Left colon (tissue), 2 donors: ENCODE measurements around the gene PTPRS. TPM values are rescaled to one million over a fixed set of nuclear protein-coding genes. Genes with fewer than 3 reads are reported as not detected.

Experiments used
- ATAC-seq: fragments of 200-7000 bp; cut with Tn5 transposase; one replicate; pipeline ENCODE4 v1.9.1; 2020; ENCODE audit warnings: mild to moderate bottlenecking, moderate library complexity
- DNase-seq, 2 donors: peaks; one replicate each; pipeline ENCODE4 v3.0.0-alpha.2; 2020
- intact Hi-C, 2 donors: fragments of 100-400 bp; cut with DNase I in 1 of 2; cut with micrococcal nuclease in 1 of 2; formaldehyde crosslinking; loops; one replicate each; pipeline versions ENCODE4 v1.11.2 to v1.14.0; 2022; cut with DNase I, micrococcal nuclease
- total RNA-seq, 2 donors: library from RNA; stranded (reverse); fragmentation: NEBNext Ultra II Directional; extraction: Animal tissue kit (Norgen Biotek cat#: 25700); gene quantifications; one replicate each; pipeline ENCODE4 v1.2.1, GENCODE V29; 2021
- donor health status: DM: no; HTN: no; CAD: no.
- donor health status: DM: yes; HTN: yes; CAD: no.

The PTPRS gene
- total RNA-seq, 2 donors from 2014 or later, result 11.8 to 27.6 TPM

DNA sequence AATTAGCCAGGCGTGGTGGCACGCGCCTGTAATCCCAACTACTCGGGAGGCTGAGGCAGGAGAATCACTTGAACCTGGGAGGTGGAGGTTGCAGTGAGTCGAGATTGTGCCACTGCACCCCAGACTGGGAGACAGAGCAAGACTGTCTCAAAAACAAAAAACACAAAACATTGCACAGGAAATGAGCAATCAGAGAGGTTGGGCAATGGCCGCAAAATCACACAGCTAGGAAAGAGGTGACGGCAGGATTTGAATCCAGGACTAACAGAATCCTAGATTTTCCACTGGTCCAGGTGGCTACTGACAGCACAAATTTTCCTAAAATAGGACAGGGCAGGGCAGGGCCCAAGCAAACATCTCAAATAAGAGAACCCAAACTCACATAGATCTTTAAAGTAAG lies 23.3 kb downstream of the PTPRS start:
- intact Hi-C loops, result no loop called here
- DNase-seq (no peak), ATAC-seq (no peak)

DNA sequence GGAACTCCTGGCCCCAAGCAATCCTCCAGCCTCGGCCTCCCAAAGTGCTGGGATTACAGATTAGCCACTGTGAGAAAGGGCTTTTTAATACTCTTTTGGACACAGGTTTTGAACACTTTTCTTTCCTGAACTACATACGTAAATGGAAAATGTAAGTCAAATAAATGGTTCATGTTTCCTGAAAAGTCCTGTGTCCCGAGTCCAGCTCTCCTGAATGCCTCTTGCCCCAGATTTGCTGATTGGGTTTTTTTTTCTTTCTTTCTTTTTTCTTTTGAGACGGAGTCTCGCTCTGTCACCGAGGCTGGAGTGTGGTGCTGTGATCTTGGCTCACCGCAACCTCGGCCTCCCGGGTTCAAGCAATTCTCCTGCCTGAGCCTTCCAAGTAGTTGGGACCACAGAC lies 24.5 kb downstream of the PTPRS start:
- no peak for ATAC-seq
- intact Hi-C loops, result no loop called here

DNA sequence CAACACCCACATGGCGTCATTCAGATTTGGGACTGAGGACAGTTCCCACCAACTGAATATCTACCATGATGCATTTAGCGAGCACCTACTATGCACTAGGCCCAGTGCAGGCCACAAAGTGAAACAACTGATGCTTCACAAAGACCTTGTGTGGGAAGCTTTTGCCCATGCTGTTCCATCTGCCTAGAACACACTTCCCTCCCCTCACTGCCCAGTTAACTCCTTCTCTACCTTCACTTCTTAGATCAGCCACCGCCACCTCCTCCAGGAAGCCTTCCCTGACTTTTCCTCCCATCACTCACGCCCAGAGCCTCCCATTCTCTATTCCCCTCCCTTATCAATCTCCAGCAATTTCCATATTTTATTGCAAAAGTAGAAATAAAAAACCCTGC lies 25.7 kb downstream of the PTPRS start:
- intact Hi-C loops, result no loop called here
- ATAC-seq, result no peak
- no peak for DNase-seq

More for the DNA sequence above, 24.5 kb downstream of the PTPRS start:
- no peak for DNase-seq

- DNase-seq (no peak), ATAC-seq (no peak)
- intact Hi-C loops, result no loop called here
These were observed 26.4 kb downstream of the PTPRS start for GRCh38 chr19:5314012-5314906.

- ATAC-seq (peak; percentile 21), DNase-seq (peak in 1 of 2 donors; percentile 16)
- intact Hi-C loops, result no loop called here
These were observed 27.3 kb downstream of the PTPRS start for GRCh38 chr19:5313307-5313706.

- DNase-seq (no peak), ATAC-seq (no peak)
- intact Hi-C loops, result no loop called here
These were observed 28.6 kb downstream of the PTPRS start for GRCh38 chr19:5312058-5312457.

- DNase-seq, result no peak
- ATAC-seq, result no peak
- intact Hi-C loops, result no loop called here
These were observed 31.0 kb downstream of the PTPRS start for GRCh38 chr19:5309438-5310204.

DNA sequence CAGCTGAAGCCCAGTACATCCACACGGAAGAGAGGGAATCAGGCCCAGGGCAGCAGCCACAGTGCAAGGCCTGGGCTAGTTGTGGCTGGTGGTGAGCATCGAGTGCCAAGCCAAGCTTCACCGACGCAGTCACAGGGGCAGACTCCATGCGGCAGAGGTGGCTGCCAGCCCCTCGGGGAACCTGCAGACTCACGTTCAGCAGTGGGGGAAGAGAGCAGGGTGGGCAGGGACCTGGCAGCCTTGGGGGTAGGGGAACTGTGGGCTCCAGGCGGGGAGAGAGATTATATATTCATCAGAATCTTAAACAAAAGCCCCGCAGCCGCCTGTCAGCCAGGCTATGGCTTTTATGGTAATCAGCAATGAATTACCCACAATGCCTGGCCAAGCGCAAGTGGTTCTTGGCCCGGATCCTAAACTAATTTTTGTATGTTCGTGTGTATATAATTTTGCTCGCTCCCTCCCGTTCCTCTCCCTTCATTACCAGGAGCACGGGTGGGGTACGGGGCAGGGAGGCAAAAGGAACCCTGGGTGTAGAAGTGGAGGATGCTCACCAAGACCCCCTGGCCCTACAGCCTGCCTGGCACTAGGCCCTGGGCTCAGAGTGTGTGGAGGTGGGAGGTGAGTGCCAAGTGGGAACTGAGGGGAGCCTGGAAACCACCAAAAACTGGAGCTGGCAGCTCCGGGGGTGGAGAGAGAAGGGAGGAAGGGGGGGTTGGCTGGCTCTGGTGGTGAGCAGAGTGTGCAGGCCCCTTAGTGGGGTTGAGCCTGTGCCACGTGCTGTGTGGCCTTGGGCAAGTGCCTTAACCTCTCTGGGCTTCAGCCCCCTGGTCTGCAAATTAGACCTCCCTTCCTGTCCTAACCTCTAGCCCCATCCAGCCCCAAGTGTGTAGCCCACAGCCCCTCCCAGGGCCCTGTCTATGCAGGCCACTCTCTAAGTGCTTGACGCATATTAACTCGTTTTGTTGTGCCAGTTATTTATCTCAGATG lies 31.9 kb downstream of the PTPRS start:
- intact Hi-C loops, result no loop called here
- ATAC-seq, result peak; percentile 48
- peak; percentile 44 to 77 for DNase-seq

DNA sequence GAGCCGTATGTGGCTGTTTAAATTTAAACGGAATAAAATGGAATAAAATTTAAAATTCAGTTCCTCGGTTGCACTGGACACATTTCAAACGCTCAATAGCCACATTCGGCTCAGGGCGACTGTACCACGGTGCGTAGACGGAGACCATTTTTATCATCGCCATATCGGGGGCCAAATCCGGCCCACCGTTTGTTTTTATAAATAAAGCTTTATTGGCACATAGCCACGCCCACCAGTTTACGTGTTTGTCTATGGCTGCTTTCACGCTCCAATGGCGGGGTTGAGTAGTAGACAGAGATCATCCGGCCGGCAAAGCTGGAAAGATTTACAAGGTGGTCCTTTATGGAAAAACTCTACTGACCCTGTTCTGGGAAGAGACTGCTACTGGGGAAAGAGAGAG lies 33.0 kb downstream of the PTPRS start:
- intact Hi-C loops, result no loop called here
- ATAC-seq (no peak), DNase-seq (no peak)

DNA sequence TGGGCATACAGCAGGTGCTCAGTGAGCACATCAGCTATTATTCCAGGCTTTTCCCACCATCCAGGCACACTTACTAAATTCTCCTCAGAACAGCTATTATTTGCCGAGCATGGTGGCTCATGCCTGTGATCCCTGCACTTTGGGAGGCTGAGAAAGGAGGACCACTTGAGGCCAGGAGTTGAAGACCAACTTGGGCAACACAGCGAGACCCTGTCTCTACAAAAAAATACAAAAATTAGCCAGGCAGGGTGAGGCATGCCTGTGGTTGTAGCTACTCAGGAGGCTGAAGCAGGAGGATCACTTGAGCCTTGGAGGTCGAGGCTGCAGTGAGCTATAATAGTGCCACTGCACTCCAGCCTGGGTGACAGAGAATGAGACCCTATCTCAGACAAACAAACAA lies 35.4 kb downstream of the PTPRS start:
- DNase-seq (no peak), ATAC-seq (no peak)
- intact Hi-C loops, result no loop called here

GRCh38 chr19:5304486-5304885 lies 36.1 kb downstream of the PTPRS start:
- intact Hi-C loops, result no loop called here
- DNase-seq (no peak), ATAC-seq (no peak)

DNA sequence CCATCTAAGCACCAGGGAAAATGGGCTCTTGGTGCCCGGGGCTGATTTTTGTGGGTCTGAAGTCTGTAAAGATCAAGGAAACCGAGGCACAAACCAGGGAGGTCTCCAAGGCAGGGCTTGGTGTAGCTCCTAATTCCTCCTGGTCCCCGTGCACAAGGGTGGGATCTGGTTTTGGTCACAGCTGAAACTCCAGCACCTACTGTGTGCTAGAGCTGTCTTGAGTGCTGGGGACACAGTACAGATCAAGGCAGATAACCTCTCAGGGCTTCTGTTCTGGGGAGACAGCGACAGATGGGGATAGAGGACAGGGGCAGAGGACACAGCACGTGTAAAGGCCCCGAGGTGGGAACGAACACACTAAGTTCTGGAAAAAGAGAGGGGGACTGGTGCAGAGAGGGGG lies 37.4 kb downstream of the PTPRS start:
- no peak for DNase-seq
- intact Hi-C loops, result no loop called here
- no peak for ATAC-seq

DNA sequence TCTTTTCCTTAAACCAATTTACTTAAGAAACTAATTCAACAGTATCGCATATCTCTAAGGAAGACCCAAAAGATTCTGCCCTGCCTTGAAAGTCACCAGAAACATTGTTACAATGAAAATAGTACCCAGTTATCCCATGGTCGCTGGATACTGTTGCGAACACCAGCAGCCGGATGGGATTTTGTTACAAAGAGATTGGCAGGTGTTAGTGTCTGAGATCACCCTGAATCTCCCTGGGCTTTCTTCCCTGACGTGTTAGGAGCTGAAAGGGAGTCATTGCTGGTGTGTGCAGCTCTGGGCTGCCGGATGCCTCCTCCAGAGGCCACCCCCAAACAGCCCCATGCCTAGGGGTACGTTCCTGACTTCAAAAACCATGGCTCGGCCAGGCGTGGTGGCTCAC lies 38.2 kb downstream of the PTPRS start:
- DNase-seq, result no peak
- ATAC-seq, result no peak
- intact Hi-C loops, result no loop called here

GRCh38 chr19:5299137-5299536 lies 41.5 kb downstream of the PTPRS start:
- intact Hi-C loops, result no loop called here
- ATAC-seq (no peak), DNase-seq (no peak)

GRCh38 chr19:5298471-5298901 lies 42.1 kb downstream of the PTPRS start:
- intact Hi-C loops, result no loop called here
- no peak for DNase-seq
- ATAC-seq, result no peak

GRCh38 chr19:5297272-5297669 lies 43.3 kb downstream of the PTPRS start:
- DNase-seq, result no peak
- ATAC-seq, result no peak
- intact Hi-C loops, result no loop called here

DNA sequence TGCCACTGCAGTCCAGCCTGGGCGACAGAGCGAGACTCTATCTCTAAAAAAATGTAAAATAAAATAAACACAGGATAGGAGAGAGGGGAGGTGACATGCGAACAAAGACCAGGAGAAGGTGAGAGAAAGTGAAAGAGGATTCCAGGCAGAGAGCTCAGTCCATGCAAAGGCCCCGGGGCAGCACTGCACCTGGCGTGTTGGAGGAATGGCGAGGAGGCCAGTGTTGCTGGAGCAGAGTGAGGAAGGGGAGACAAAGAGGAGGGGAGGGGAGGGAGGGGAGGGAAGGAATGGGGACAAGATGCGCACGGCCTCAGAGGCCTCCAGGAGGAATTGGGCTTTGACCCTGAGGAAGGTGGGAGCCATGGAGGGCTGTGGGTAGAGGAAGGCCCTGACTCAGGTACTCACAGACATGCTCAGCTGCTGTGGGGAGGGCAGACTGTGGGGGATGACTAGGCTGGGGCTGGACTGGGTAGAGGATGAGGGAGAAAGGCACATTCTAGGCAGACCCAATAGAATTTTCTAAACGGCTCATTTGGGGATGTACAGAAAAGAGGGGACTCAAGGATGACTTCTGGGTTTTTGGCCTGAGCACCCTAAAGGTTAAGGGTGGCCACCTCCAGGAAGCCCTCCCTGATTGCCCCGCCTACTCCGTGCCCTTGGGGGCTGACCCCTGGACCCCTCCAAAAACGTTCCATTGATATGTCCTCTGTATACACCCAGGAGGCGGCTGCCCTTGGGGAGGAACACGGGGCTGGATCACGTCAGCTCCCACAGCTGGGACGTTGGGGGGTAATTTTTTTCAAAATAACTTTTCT lies 43.9 kb downstream of the PTPRS start:
- DNase-seq, result no peak
- intact Hi-C loops, result no loop called here
- ATAC-seq, result no peak

DNA sequence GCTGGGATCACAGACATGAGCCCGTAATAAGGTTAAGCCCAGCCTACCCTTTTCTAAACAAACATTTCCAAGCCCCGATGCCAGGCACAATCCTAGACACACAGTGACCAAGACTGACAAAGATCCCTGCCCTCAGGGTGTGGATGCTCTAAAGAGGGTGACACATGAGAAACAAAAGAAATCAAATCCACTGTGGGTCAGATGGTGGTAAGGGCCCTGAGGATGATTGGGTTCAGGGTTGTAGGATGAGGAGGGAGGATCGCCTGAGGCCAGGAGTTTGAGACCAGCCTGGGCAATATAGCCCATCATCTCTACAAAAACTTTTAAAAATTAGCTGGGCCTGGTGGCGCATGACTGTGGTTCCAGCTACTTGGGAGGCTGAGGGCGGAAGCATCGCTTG lies 44.6 kb downstream of the PTPRS start:
- DNase-seq (no peak), ATAC-seq (no peak)
- intact Hi-C loops, result no loop called here
